Esophagus muscularis mucosa (tissue), 4 donors: ENCODE measurements around the gene GNG8. TPM values are rescaled to one million over a fixed set of nuclear protein-coding genes. Genes with fewer than 3 reads are reported as not detected.

Experiments
- DNase-seq: peaks from one replicate; pipeline ENCODE4 v3.0.0-alpha.2; 2017; ENCODE audit errors: extremely low spot score
- H3K27ac ChIP-seq, 4 donors: fragments of 200-600 bp; sonication (generic); replicated peaks in 1 of 4; 1 replicate in 3 of 4; 2 replicates in 1 of 4; pipeline ENCODE4 v1.5.1; 2016 to 2019; ENCODE audit warnings: mild to moderate bottlenecking in 1 of 4
- H3K27me3 ChIP-seq, 4 donors: fragments of 200-600 bp; sonication (generic); one replicate each; pipeline versions ENCODE4 v1.5.1 to v1.6.0; 2016 to 2019
- H3K36me3 ChIP-seq, 4 donors: fragments of 200-600 bp; sonication (generic); one replicate each; pipeline ENCODE4 v1.5.1; 2016 to 2019
- H3K4me1 ChIP-seq, 4 donors: fragments of 200-600 bp; sonication (generic); one replicate each; pipeline ENCODE4 v1.5.1; 2016 to 2019
- H3K4me3 ChIP-seq, 4 donors: fragments of 200-600 bp; sonication (generic); 1 replicate in 2 of 4; 2 replicates in 2 of 4; pipeline ENCODE4 v1.5.1; 2016 to 2019; ENCODE audit warnings: mild to moderate bottlenecking in 4 of 4, moderate library complexity in 1 of 4
- H3K9me3 ChIP-seq, 4 donors: fragments of 200-600 bp; sonication (generic); 1 replicate in 3 of 4; 2 replicates in 1 of 4; pipeline ENCODE4 v1.5.1; 2016 to 2019
- EP300 ChIP-seq: sonication (generic); formaldehyde crosslinking; IDR thresholded peaks from one replicate; pipeline ENCODE4 v1.6.1; 2017; ENCODE audit warnings: antibody characterized with exemption
- POLR2A ChIP-seq: fragments of 450-650 bp; IDR thresholded peaks from one replicate; pipeline ENCODE4 v1.6.1; 2017; ENCODE audit warnings: antibody characterized with exemption, moderate library complexity, mild to moderate bottlenecking, low read depth
- POLR2AphosphoS5 ChIP-seq, 2 donors: sonication (generic); formaldehyde crosslinking; IDR thresholded peaks; one replicate each; pipeline ENCODE4 v1.6.1; 2017; ENCODE audit warnings: antibody characterized with exemption in 2 of 2
- WGBS: methylation state at CpG from one replicate; pipeline ENCODE4 v1.1.5; 2018; 5-methylcytosine and 5-hydroxymethylcytosine counted together
- intact Hi-C: fragments of 100-400 bp; cut with DNase I; formaldehyde crosslinking; loops from one replicate; pipeline ENCODE4 v1.15.1; 2023
- total RNA-seq, 4 donors: library from RNA; depleted of rRNA; stranded (reverse); fragments of >200 nt; gene quantifications; one replicate each; pipeline versions ENCODE4 v1.1.0 to v1.2.1, GENCODE V29; 2016
- TF ChIP-seq, protein P1 (sequence below), 3 experiments: fragments of 200-600 bp in 2 of 3; fragments of 450-650 bp in 1 of 3; sonication (generic) in 2 of 3; IDR thresholded peaks; one replicate each; pipeline ENCODE4 v1.5.1; 2017 to 2019; ENCODE audit warnings: antibody characterized with exemption in 3 of 3, mild to moderate bottlenecking in 2 of 3, moderate library complexity in 1 of 3

Gene GNG8
- total RNA-seq, 4 donors from 2014 or later, result not detected

DNA sequence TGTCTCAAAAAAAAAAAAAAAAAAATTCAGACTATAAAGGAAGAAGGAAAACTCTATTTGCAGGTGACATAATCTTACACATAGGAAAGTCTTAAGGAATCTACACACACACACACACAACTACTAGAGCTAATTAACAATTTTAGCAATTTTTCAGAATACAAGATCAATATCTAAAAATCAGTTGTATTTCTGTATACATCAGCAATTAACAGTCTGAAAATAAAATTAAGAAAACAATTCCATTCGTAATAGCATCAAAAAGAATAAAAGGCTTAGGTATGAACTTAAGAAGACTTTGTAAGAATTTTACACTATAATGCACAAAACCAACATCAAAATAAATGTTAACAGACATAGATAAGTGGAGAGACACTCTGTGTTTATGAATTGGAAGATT is 50.5 kb downstream of the GNG8 start:
- 86% methylated on average over 1 of the region's 1 CpG for WGBS
- Histone ChIP-seq H3K27ac (no peak overlapping the region), H3K36me3 (no peaks in the 10 kb centered on the region), H3K4me1 (no peaks in the 10 kb centered on the region), H3K27me3 (no peaks in the 10 kb centered on the region), H3K9me3 (peaks cover 0 to 4% (median 0%) of the 10 kb centered on the region in 4 donors), H3K4me3 (no peak overlapping the region)
- no peak for DNase-seq
- intact Hi-C loops, result no loop called here
- TF ChIP-seq POLR2AphosphoS5 (IDR thresholded peaks at IDR 0.05), result no peak
- TF ChIP-seq POLR2A, result no peak
- TF ChIP-seq, protein P1, sequence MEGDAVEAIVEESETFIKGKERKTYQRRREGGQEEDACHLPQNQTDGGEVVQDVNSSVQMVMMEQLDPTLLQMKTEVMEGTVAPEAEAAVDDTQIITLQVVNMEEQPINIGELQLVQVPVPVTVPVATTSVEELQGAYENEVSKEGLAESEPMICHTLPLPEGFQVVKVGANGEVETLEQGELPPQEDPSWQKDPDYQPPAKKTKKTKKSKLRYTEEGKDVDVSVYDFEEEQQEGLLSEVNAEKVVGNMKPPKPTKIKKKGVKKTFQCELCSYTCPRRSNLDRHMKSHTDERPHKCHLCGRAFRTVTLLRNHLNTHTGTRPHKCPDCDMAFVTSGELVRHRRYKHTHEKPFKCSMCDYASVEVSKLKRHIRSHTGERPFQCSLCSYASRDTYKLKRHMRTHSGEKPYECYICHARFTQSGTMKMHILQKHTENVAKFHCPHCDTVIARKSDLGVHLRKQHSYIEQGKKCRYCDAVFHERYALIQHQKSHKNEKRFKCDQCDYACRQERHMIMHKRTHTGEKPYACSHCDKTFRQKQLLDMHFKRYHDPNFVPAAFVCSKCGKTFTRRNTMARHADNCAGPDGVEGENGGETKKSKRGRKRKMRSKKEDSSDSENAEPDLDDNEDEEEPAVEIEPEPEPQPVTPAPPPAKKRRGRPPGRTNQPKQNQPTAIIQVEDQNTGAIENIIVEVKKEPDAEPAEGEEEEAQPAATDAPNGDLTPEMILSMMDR (IDR thresholded peaks at IDR 0.05), result no peak
- no peak for TF ChIP-seq EP300

Other genes with a start within 250 kb of the GNG8 start
- 10 to 100 TPM in 1 of 4 donors, 1 to 10 TPM in 3; 4.5 to 11.6 (median 4.9) TPM for gene CCDC8, start 222.6 kb downstream of the GNG8 start, total RNA-seq
- gene PNMA8C, start 207.3 kb downstream of the GNG8 start, total RNA-seq, result under 1 TPM; 0.13 to 0.42 (median 0.17) TPM
- 1 to 10 TPM; 1.4 to 5.3 (median 2.5) TPM for gene PNMA8A, start 164.6 kb downstream of the GNG8 start, total RNA-seq
- gene PNMA8B, start 140.3 kb downstream of the GNG8 start, total RNA-seq, result 1 to 10 TPM; 1.5 to 3.3 (median 1.6) TPM
- gene CALM3, start 34.9 kb downstream of the GNG8 start, total RNA-seq, result 100 to 1,000 TPM; 114 to 155 (median 129) TPM
- gene PTGIR, start 11.1 kb downstream of the GNG8 start, total RNA-seq, result 1 to 10 TPM; 5.9 to 9.1 (median 7.1) TPM
- gene DACT3, start 25.0 kb upstream of the GNG8 start, total RNA-seq, result 100 to 1,000 TPM in 1 of 4 donors, 10 to 100 TPM in 3; 46.7 to 119 (median 65.1) TPM
- gene PRKD2, start 80.9 kb upstream of the GNG8 start, total RNA-seq, result 10 to 100 TPM; 12.8 to 33.3 (median 22.4) TPM
- gene FKRP, start 109.9 kb upstream of the GNG8 start, total RNA-seq, result 10 to 100 TPM; 22.4 to 30.3 (median 26.5) TPM
- gene STRN4, start 110.2 kb upstream of the GNG8 start, total RNA-seq, result 100 to 1,000 TPM in 2 of 4 donors, 10 to 100 TPM in 2; 85.2 to 119 (median 101) TPM
- gene SLC1A5, start 152.4 kb upstream of the GNG8 start, total RNA-seq, result 10 to 100 TPM; 42.8 to 93.6 (median 66.7) TPM
- gene AP2S1, start 214.6 kb upstream of the GNG8 start, total RNA-seq, result 10 to 100 TPM; 63.5 to 88.9 (median 74.5) TPM
- gene ARHGAP35, start 224.8 kb upstream of the GNG8 start, total RNA-seq, result 10 to 100 TPM; 49.7 to 94.5 (median 77.7) TPM